Ishikawa (cell line): Measurements from ENCODE around the gene SLC25A41.

Experiments
- CEBPB ChIP-seq: IDR thresholded peaks from 2 replicates; pipeline ENCODE4 v1.6.1; 2012
- CREB1 ChIP-seq: IDR thresholded peaks from 2 replicates; pipeline ENCODE4 v1.6.1; 2012; ENCODE audit warnings: low read depth
- EP300 ChIP-seq: IDR thresholded peaks from 2 replicates; pipeline ENCODE4 v1.6.1; 2012; ENCODE audit warnings: borderline replicate concordance
- FOXM1 ChIP-seq: IDR thresholded peaks from 2 replicates; pipeline ENCODE4 v1.6.1; 2012; ENCODE audit warnings: low read depth, borderline replicate concordance
- MAX ChIP-seq: IDR thresholded peaks from 2 replicates; pipeline ENCODE4 v1.6.1; 2012
- NFIC ChIP-seq: IDR thresholded peaks from 2 replicates; pipeline ENCODE4 v1.6.1; 2012
- RAD21 ChIP-seq: IDR thresholded peaks from 2 replicates; pipeline ENCODE4 v1.6.1; 2012; ENCODE audit warnings: low read depth
- REST ChIP-seq: IDR thresholded peaks from 2 replicates; pipeline ENCODE4 v1.6.1; 2012; ENCODE audit warnings: low read depth, mild to moderate bottlenecking
- TAF1 ChIP-seq: IDR thresholded peaks from 2 replicates; pipeline ENCODE4 v1.6.1; 2012; ENCODE audit warnings: low read depth, mild to moderate bottlenecking
- TCF12 ChIP-seq: IDR thresholded peaks from 2 replicates; pipeline ENCODE4 v1.6.1; 2012; ENCODE audit warnings: low read depth
- TEAD4 ChIP-seq: IDR thresholded peaks from 2 replicates; pipeline ENCODE4 v1.6.1; 2012
- USF1 ChIP-seq: IDR thresholded peaks from 2 replicates; pipeline ENCODE4 v1.6.1; 2012
- ZBTB7A ChIP-seq: IDR thresholded peaks from 2 replicates; pipeline ENCODE4 v1.6.1; 2012; ENCODE audit warnings: low read depth

- TF ChIP-seq RAD21 (no peak), REST (no peak), TAF1 (no peak), ZBTB7A (no peak), EP300 (no peak), TCF12 (no peak), NFIC (no peak), CEBPB (no peak), CREB1 (no peak), TEAD4 (no peak), FOXM1 (no peak), MAX (no peak), USF1 (no peak)
Observed at GRCh38 chr19:6406401-6406800, 27.2 kb downstream of the SLC25A41 start.
